Pulmonary artery endothelial cell (primary cell): Measurements from ENCODE around the gene GRIN2C. TPM values are rescaled to one million over a fixed set of nuclear protein-coding genes. Genes with fewer than 3 reads are reported as not detected.

ENCODE experiments used
- DNase-seq: peaks from one replicate; pipeline ENCODE4 v3.0.0-alpha.2; 2011; ENCODE audit warnings: low read depth, low spot score
- total RNA-seq: library from RNA; depleted of rRNA; stranded (reverse); fragments of >200 nt; gene quantifications from 2 replicates; pipeline ENCODE4 v1.2.3, GENCODE V29; 2014

Gene GRIN2C
- total RNA-seq, 1 donor from 2014 or later, result 0.07 TPM

DNA sequence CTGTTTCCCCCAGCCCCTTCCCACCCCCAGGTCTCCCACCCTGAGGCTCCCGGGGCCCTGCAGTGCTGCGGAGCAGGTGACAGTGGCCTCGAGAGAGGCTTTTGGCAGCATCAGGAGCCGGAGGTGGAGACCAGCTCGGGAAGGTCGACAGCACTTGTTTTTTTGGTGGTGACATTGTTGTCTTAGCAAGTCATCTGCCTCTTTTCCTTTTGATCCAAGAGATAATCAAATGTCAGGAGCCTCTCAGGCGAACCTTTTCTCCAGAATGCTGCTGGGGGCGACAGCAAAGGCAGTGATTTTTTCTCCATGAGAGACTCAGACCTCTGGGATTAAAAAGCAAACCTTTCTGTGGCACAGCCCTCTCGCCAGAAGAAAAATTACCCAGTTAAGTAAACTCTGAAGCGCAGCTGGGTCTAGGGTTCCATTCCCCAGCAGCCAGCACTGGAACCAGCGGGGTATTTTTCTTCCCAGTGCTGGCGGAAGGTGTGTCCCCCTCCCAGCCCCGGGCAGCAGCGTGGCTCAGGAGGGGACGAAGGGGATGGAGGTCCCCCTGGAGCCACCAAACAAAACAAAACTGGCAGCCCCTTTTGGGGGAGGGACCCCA lies 37.2 kb downstream of the GRIN2C start:
- DNase-seq, result no peak

DNA sequence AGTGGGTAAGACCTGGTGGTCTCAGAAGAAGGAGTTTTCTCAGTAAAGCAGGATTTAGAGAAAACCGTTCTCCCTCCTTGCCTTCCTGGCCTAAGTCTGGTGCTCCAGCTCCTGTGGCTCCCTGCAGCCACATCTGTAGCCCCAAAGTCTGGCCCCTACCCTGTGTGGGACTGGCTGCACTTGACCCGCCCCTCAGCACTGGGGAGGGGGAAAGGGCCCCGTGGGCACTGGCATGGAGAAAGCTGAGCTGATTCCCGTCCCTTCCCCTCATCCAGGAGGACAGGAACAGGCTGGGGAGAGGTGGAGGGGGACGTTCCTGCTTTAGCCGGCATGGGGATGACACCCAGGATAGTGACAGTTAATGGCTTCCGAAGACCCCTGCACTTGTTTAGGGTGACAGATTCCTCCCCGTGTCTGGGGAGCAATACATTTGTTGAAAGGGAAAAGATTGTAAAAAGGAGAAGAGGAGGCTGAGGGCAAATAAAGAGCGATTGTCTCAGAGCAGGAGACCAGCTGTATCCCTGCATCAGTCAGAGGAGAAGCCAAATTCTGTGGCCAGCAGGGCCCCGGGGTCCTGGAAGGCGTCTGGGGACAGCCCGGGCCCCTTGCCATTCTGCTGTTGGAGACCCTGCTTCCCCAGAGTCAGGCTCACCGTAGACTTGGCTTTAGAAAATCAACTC lies 37.9 kb downstream of the GRIN2C start:
- DNase-seq, result no peak

DNA sequence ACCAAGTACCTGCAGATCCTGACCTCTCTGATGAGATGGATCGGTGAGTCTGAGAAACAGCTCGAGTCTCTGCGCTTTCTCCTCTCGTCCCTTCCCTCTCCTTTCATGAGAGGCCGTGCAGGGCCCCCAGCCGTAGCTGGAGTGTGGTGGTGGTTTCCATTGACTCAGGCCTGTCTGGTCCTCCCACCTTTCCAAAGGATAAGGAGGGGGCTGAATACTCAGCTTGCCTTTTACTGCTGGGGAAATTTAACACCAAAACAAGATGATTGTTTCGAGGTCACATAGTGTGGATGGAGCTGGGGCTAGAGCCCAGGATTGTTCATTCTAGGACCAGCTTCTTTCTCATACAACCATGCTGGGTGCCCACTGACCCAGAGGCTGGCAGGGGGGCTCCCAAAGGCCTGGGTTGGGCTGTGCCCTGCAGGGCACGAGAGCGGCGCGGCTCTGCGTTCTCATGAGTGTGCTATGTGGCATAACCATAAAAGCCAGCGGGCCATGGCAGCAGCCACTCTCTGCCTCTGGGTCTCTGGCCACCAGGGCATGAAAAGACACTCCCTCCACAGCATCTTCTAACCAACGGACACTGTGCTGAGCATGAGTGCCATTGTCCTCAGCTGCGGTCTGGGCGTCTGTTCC lies 39.8 kb downstream of the GRIN2C start:
- DNase-seq, result no peak

DNA sequence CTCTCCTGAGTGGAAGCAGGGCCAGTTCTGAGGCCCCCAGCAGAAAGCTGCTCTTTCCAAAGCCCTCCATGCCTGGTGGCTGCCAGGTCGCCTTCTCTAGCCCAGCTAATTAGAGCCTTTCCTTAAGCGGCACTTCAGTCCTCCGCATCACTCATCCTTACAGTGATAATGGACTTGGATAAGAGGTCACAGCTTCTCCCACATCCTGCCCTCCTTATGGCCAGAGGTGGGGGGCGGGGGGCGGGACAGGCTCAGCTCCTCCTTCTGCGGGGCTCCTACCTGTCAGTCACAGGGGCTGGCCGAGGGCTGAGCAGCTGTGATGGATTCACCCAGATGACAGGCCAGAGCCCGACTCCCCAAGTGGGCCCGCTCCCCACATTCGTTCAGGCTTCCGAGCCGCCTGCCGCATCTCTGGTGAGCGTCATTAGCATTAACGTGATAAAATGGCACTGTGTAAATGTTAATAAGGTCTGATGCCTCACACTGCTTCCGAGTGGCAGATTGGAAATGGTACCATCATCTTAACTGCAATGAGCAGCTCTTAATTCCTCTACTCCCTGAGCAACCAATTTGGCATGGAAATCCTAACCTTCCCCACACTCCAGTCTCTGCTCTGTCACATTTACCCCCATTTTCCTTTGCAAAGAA lies 41.3 kb downstream of the GRIN2C start:
- DNase-seq, result no peak

DNA sequence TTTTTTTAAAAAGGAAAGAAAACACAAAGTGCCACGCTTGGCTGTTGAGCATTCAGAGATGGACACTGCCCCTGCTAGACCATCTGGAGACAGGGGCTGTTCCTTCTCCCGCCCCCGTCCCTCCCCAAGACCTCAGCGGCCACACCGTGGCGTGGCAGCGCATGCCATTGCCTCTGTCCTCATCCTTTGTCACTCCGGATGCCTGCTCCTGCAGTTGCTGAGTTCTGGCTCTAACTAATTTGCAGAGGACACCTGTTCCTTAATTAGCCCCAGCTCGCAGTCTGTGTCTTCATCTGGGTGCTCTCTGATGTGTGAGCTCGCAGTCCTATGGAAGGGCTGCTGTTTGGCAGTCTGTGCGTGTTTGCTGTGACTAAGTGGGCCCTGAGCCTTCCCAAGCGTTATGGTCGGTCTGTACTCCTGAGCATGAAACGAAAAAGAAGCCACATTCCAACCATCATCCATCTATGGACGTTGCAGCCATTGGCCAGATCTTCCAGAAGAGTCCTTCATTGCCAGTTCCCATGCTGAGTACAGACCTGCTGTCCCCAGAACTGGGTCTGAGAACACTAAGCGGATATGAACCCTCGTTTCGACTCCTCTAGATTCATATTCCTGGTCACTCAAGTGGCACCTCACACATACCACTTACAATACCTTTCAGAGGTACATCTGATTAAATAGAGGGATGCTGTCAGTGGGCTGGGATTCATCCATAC lies 42.6 kb downstream of the GRIN2C start:
- DNase-seq, result no peak

DNA sequence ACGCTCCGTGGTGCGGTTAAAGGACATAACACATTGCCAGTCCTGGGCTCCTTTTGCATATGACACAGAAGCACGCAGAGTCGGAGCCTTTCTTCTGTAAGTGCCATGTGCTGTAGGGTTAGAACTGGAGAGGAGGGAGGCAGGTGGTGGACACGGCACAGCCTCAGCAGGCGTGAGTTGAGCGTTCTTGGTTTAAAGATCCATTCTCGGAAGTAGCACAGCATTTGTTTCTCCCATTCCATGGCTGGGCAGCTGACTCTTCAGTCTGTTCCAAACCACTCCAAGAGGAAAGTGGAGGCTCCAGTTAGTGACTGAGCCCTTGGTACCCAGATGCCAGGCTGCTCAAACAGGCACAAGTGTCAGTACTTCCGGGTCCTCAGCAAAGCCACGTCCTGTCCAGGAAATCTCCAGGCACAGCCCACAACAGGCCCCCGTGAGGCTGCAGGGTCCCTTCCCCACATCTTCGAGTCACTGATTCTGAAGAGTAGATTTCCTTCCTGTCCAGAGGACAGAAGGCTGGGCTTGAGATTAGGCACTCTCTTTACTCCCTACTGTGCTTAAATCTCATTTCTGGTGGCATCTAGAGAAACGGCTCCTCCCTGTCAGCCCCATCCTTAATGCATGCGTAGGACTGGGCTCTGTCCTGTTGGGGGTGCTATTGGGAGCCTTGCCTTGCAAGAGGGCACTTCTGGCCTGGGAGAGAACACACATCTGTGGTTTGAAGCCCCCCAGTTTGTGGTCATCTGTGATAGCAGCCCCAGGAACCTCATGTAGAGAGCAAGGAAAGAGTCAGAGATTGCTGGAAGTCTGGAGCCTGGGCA lies 43.9 kb downstream of the GRIN2C start:
- DNase-seq, result no peak

DNA sequence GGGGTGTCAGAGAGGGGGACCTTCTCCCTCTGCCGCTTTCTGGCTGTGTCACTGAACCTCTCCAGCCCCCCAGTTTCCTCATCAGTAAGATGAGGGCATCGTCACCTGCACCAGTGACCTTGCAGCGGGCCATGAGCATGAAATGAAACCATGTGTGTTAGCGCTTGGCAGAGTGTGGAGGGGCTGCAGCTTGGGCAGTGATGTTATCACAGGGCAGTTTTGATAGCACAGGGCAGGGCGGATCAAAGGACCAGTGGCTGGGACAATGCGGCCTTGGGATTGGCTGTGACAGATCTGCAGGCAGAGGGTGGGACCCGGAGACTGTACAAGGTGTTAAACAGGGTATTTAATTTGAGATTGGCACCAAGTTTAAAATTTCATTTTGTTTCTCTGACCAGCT lies 44.6 kb downstream of the GRIN2C start:
- no peak for DNase-seq

DNA sequence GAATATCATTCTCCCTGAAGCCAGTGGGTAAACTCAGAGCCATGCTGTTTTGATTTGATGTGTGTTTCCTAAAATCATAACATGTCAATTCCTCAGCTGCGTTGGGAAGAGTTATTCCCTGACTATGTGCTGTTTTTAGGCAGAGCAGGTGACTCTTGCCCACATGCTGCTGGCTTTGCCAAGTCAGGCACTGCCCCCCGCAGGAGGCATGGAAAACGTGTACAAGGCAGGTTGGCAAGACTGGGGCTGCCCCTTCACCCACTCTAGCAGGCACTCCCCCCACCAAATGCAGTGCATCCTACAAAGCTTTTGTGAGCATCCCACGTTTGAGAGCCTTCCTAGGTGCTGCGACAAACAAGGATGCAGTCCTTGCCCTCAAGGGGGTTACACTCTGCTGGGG lies 45.2 kb downstream of the GRIN2C start:
- DNase-seq, result no peak

DNA sequence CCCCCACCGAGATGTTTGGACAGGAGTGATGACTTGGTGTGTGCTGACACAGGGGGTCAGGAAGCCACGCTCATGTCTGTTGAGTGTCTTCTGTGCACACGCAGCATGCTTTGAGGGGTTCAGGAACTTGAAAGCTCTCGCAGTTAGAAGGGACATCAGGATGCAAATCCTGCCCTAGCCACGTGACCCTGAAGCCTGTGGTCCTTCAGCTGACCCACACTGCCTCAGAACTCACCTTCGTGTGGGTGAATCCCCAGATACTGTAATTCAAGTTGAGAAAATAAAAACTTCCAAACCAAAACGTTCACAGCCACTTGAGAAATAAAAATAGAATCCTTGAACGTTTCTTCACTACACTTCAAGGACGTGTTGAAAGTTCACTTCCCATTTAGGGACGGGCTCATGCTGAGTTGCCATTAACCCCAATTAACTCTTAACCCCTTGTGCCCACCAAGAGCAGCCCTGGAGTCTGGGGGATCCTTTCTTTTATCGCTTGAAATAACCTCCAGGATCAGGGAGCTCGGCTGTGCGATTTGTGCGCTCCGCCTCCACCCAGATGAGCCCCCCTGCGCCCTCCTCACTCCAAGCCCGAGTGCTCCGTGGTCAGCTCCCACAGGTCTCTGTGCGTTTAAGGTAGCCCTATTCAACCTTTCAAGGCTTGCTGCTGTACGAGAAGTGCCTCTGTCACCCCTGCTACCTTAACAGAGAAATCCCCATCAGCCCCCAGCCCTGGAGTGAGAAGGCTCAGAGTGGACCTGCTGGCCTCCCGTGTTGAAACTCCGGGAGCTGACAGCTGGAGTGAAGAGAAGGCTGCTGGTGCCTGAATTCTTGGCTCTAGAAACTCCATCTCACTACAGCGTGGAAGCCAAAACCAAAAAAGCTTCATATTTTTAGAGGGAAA lies 47.3 kb downstream of the GRIN2C start:
- DNase-seq, result no peak

DNA sequence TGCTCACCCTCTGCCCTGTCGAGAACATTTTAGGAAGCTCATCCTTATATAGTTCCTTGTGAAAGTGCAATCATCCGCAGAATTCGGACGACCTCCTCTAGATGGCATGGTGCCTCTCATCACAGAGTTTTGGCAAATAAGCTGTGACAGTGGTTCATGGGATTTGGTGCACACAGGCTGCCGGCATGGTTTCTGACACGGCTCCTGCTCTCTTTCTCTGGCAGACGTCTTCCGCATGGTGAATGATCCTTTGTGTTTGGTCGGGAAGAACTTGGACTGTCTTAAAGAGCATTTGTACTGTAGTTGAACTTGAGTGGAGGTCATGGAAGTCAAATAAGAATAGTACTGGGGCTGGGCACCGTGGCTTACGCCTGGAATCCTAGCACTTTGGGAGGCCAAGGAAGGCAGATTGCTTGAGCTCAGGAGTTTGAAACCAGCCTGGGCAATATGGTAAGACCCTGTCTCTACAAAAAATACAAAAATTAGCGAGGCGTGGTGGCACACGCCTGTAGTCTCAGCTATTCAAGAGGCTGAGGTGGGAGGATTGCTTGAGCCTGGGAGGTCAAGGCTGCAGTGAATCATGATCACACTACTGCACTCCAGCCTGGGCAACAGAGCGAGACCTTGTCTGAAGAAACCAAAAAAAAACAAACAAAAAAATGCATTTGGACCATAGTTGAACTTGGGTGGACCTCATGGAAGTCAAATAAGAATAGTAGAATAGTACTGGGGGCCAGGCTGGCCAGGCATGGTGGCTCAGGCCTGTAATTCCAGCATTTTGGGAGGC lies 48.8 kb downstream of the GRIN2C start:
- no peak for DNase-seq

DNA sequence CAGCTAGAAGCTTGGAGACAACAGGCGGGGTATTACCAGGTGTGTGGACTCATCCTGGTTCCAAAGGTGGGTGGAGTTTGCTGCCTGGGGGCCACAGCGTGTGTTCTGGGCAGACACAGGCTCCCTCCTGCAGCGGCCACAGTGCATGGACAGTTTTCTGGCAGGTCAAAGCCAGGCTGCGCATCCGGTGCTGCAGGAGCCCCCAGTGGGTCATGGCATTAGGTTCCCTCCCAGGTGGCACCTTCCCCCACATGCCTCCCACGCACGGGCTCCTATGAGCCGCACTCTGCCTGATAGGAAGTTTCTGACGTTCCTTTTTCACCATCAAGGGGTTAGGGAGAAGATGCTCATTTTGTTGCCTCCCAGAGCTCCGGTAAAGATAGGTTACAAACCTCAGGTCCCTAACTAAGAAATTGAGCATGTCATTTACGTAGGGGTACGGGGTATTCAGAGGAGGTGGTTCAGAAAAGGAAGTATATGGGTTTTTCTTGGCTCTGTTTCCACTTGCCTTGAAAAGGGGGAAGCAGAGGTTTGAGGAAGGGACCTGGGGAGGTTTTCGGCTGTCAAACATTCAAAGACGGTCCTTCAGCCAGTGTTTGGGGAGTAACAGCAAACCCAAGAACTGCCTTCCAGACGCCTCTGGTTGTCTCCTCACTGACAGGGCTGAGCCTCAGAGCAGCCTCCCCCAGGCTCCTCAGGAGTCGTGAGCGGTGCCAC lies 50.8 kb downstream of the GRIN2C start:
- no peak for DNase-seq

DNA sequence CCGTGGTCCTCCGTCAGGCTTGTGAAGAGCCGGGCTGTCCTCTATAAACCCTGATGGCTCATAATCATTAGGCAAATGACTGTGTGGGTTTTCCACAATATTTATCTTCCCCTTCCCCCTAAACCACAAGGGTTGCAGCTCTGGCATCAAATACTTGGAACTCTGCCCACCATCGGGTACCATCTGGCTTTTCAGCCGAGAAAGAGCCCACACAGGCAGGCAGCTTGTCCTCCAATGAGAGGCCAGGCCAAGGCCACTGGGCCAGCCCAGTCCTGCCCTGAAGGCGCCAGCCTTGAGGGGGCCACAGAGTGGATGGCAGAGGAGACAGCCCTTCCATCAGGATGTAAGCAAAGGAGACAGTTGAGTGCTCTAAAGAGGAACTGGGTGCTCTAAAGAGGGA lies 51.8 kb downstream of the GRIN2C start:
- no peak for DNase-seq

DNA sequence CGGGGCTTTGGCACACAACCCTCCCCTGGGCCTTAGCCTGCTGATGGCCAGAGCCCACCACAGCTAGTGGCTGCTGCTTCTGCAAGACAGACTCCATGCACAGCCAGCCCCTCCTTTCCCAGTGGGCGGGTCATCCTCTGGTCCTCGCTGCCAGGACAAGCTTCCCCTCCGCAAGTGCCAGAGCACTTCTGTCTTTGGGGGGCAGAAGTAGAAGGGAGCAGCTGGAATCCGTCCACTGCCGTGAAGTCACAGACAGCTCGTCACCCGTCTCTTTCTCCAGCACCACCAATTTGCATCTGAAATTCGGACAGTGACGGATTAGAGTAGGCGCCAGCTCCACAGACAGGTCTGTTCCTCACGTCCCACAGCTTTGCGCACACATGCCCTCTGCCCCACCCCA lies 52.2 kb downstream of the GRIN2C start:
- DNase-seq, result no peak

DNA sequence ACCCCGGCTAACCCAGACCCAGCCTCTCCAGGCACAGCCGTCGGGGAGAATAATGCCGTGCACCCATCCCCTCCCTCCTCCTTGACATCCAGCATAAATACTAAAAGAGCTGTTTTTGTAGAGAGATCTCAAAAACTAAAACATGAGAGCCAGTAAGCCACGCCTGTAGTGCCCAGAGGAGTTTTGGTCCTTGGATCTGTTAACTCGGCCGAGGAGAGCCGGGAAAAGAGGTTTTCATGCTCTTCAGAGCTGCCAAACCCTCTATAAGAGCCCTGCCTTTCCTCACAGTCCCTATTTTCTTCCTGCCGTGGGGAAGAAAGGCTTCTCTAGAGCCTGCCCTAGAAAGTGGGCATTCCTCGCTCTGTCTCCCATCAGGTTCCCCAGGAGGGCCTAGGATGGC lies 53.4 kb downstream of the GRIN2C start:
- no peak for DNase-seq

DNA sequence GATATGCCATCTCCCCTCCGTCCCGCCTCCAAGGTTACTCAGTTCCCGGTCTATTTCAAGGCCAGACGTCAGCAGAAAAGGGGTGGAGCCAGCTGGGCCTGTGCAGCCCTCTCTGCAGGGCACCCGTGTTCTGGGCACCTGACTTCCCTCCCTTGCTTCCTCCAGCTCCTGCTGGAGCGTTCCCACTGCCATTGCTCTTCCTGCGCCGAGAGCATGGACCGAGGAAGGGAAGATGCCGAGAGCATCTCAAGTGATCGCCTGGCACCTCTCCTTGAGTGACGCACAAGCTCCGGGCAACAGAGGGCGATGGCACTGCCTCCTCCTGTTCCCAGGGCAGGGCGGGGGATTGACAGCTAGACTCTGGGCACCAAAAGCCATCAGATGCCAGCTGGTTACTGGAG lies 54.1 kb downstream of the GRIN2C start:
- no peak for DNase-seq

DNA sequence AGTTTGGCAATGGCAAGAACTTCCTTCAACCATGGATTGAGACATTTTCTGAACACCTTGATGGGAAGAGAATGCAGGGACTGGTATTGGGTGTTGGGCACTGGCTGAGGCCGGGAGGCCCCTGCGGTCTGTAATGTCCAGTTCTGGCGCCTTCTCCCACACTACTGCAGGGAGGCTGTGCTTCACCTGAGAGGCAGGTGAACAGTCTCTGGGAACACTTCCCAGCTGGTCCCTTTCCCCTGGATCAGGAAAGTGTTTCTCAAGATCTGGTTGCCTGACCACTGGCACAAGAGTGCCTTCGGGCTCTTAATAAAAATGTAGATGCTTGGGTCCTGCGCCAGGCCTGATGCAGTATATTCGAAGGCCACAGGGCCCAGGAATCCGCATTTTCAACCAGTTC lies 55.0 kb downstream of the GRIN2C start:
- DNase-seq, result no peak

DNA sequence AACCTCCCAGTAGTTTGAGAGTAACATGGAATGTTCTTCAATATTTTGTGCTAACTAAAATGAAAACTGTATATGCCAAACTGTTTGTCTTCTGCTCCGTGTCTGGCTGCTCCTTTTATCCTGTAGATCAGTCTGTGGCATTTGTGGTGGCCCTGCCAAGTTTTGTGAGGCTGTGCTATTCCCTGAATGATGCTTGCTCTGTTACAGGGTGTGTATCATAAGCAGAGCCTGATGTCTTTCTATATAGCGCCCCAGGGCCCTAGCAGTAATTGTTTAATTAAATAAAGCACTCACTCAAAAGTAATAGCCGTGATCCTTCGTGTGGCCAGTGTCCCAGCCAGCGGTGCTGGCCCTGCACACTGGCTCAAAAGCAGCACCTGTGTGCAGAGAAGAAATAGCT lies 55.7 kb downstream of the GRIN2C start:
- no peak for DNase-seq

DNA sequence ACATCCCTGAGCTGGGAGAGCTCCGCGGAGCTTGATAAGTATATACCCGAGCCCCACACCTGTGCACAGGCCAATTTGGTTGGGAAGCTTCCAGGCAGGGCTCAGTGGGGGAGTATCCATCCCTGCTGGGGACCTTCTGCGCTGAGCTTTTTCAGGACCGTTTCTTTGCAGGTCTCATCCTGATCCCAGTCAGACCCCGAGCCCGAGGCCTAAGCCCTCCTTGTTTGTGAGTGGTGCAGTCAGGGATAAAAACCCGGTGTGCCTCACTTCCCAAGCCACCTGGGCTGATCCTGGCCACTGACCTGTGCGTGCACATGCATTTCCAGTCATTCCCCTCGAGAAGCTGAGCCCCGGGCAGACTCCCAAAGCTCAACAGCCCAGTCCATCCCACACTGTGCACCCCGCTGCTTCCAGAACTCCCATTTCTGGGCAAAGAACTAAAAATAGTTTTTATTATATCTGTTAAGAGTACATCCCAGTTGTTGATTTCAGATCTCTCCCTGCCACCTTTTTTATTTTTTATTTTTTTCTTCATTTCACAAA lies 56.2 kb downstream of the GRIN2C start:
- no peak for DNase-seq
